Measurements from ENCODE around the gene STEAP3. TPM values are rescaled to one million over a fixed set of nuclear protein-coding genes. Genes with fewer than 3 reads are reported as not detected.

STEAP3 gene
- total RNA-seq, 2 donors from 2014 or later = 0.11 TPM; not detected in 1

GRCh38 chr2:119308793-119309330 is 85.2 kb downstream of the STEAP3 start:
- no peaks in the 10 kb centered on the region for H3K27me3 Mint-ChIP-seq
- no peak overlapping the region for H3K27ac Mint-ChIP-seq
- no peaks in the 10 kb centered on the region for H3K4me1 Mint-ChIP-seq
- no peaks in the 10 kb centered on the region for H3K9me3 Mint-ChIP-seq
- H3K36me3 Mint-ChIP-seq (ENCODE audit: low read depth) = peaks cover 28% of the 10 kb centered on the region
- no peak overlapping the region for H3K4me3 Mint-ChIP-seq
- ATAC-seq (replicated peaks) = no peak

DNA sequence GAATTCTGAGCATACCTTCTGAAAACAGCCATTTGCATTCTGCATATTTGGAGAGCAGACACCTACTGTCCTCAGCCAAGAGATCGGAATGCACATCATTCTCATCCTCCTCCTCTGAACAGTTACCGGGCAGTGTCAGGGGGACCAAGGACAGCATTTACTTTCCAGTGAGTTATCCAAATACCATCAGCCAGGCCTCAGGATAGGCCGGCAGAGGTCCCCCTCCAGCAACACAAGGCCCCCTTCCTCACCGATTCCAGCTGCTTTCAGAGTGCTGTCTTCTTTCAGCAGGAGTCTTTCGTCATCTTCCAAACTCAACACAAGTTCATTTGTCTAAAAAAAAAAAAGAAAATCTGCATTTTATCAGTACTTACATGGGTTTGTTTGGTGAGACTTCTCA is 87.7 kb downstream of the STEAP3 start:
- Mint-ChIP-seq H3K27me3 (no peaks in the 10 kb centered on the region), H3K36me3 (ENCODE audit: low read depth) (peaks cover 22% of the 10 kb centered on the region), H3K27ac (no peak overlapping the region), H3K4me3 (no peak overlapping the region), H3K9me3 (no peaks in the 10 kb centered on the region), H3K4me1 (no peaks in the 10 kb centered on the region)
- ATAC-seq (replicated peaks) = no peak

DNA sequence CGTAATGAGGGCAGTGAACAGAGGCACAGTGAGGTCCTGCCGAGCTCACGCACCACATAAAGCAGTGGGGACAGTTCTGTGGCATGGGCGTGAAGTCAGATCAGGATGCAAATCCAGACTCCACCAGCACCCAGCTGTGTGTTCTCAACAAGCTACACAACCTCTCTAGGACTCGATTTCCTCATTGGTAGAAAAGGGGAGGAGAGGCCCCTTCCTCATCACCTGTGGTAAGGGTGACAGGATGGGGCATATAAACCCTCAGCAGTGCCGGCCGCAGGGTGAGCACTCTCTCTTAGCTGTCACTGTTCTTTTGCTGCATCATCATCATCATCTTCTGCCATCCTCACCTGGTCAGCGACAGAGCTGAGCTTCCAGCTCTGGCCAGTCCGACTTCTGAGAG is 88.2 kb downstream of the STEAP3 start:
- no peak overlapping the region for H3K27ac Mint-ChIP-seq
- H3K4me1 Mint-ChIP-seq = no peaks in the 10 kb centered on the region
- H3K36me3 Mint-ChIP-seq (ENCODE audit: low read depth) = peaks cover 19% of the 10 kb centered on the region
- no peak for ATAC-seq (replicated peaks)
- H3K4me3 Mint-ChIP-seq = no peak overlapping the region
- no peaks in the 10 kb centered on the region for H3K9me3 Mint-ChIP-seq
- H3K27me3 Mint-ChIP-seq = no peaks in the 10 kb centered on the region

Other genes with a start within 250 kb of the STEAP3 start
- gene C1QL2, start 65.1 kb upstream of the STEAP3 start, total RNA-seq = not detected
- gene C2orf76, start 143.0 kb downstream of the STEAP3 start, total RNA-seq = 10 to 100 TPM in 1 of 2 donors, 1 to 10 TPM in 1; 9.6 to 11.7 TPM
- gene DBI, start 143.1 kb downstream of the STEAP3 start, total RNA-seq = 100 to 1,000 TPM in 1 of 2 donors, 10 to 100 TPM in 1; 82.5 to 129 TPM
- gene TMEM37, start 208.0 kb downstream of the STEAP3 start, total RNA-seq = not detected